Activated T-helper 1 cell treated with anti-CD3 and anti-CD28 coated beads, Interleukin-12 subunit alpha, Interleukin-12 subunit beta, Interleukin-2, Interleukin-4 antibody, amounts not matched to agents 30 ng/mL and 10 ng/mL and 1 ng/mL, durations not matched to agents 14 hours and 24 hours and 36 hours (primary cell): Measurements from ENCODE around the gene ZBTB16. TPM values are rescaled to one million over a fixed set of nuclear protein-coding genes. Genes with fewer than 3 reads are reported as not detected.

ENCODE experiments used
- DNase-seq: peaks from one replicate; pipeline ENCODE4 v3.0.0; 2021; ENCODE audit warnings: low spot score
- H3K27ac Mint-ChIP-seq: one replicate; pipeline ENCODE4 v1.8.0; 2021; ENCODE audit warnings: mild to moderate bottlenecking, mixed read lengths
- H3K27me3 Mint-ChIP-seq: one replicate; pipeline ENCODE4 v1.8.0; 2022; ENCODE audit warnings: mild to moderate bottlenecking, moderate library complexity, mixed read lengths; ENCODE audit not compliant: insufficient read depth
- H3K36me3 Mint-ChIP-seq: one replicate; pipeline ENCODE4 v1.8.0; 2021; ENCODE audit warnings: low read depth, mixed read lengths
- H3K4me1 Mint-ChIP-seq: one replicate; pipeline ENCODE4 v1.8.0; 2021; ENCODE audit warnings: low read depth, mixed read lengths
- H3K4me3 Mint-ChIP-seq: one replicate; pipeline ENCODE4 v1.8.0; 2021; ENCODE audit warnings: mild to moderate bottlenecking, moderate library complexity, mixed read lengths
- H3K9me3 Mint-ChIP-seq: one replicate; pipeline ENCODE4 v1.8.0; 2021; ENCODE audit warnings: mixed read lengths
- intact Hi-C: fragments of 100-400 bp; cut with micrococcal nuclease; formaldehyde crosslinking; loops from one replicate; pipeline ENCODE4 v1.15.1; 2024
- total RNA-seq: library from RNA; stranded (reverse); gene quantifications from 2 replicates; pipeline ENCODE4 v1.2.3, GENCODE V29; 2022

The ZBTB16 gene
- total RNA-seq, 1 donor from 2014 or later, result 3.4 TPM

- DNase-seq, result no peak
- H3K9me3 Mint-ChIP-seq, result no peaks in the 10 kb centered on the region
- peaks cover 37% of the 10 kb centered on the region for H3K4me1 Mint-ChIP-seq
- intact Hi-C loops, result loop anchor here (5.0 to 10.0 kb wide), 2 partner anchors 78 to 306 kb away; partner anchors contain the start of gene USP28
- no peak overlapping the region for H3K27ac Mint-ChIP-seq
- no peak overlapping the region for H3K4me3 Mint-ChIP-seq
- peaks cover 1% of the 10 kb centered on the region for H3K36me3 Mint-ChIP-seq
- peaks cover 10% of the 10 kb centered on the region for H3K27me3 Mint-ChIP-seq
Observed at GRCh38 chr11:114180301-114181055, 121.0 kb downstream of the ZBTB16 start.

GRCh38 chr11:114181195-114181594, 121.7 kb downstream of the ZBTB16 start:
- H3K4me1 Mint-ChIP-seq, result peaks cover 44% of the 10 kb centered on the region
- no peak for DNase-seq
- peaks cover 8% of the 10 kb centered on the region for H3K27me3 Mint-ChIP-seq
- peaks cover 1% of the 10 kb centered on the region for H3K36me3 Mint-ChIP-seq
- H3K9me3 Mint-ChIP-seq, result no peaks in the 10 kb centered on the region
- intact Hi-C loops, result loop anchor here (5.0 to 10.0 kb wide), 2 partner anchors 79 to 306 kb away; partner anchors contain the start of gene USP28
- H3K27ac Mint-ChIP-seq, result no peak overlapping the region
- H3K4me3 Mint-ChIP-seq, result no peak overlapping the region

GRCh38 chr11:114181752-114182151, 122.2 kb downstream of the ZBTB16 start:
- Mint-ChIP-seq H3K27ac (no peak overlapping the region), H3K9me3 (no peaks in the 10 kb centered on the region)
- intact Hi-C loops, result loop anchor here (5.0 to 10.0 kb wide), 2 partner anchors 79 to 307 kb away; partner anchors contain the start of gene USP28

GRCh38 chr11:114182471-114183043, 123.0 kb downstream of the ZBTB16 start:
- Mint-ChIP-seq H3K9me3 (no peaks in the 10 kb centered on the region), H3K36me3 (peaks cover 1% of the 10 kb centered on the region), H3K27me3 (peaks cover 7% of the 10 kb centered on the region), H3K27ac (peak overlapping the region; percentile 85), H3K4me1 (peaks cover 56% of the 10 kb centered on the region), H3K4me3 (no peak overlapping the region)
- intact Hi-C loops, result loop anchor here (1.0 to 10.0 kb wide), 4 partner anchors 22 to 308 kb away; partner anchors contain the start of gene USP28
- no peak for DNase-seq

More at GRCh38 chr11:114181752-114182151, 122.2 kb downstream of the ZBTB16 start:
- Mint-ChIP-seq H3K4me1 (peaks cover 48% of the 10 kb centered on the region), H3K36me3 (peaks cover 1% of the 10 kb centered on the region), H3K4me3 (no peak overlapping the region), H3K27me3 (peaks cover 7% of the 10 kb centered on the region)
- DNase-seq, result no peak

GRCh38 chr11:114183044-114183511, 123.6 kb downstream of the ZBTB16 start:
- Mint-ChIP-seq H3K4me1 (peaks cover 57% of the 10 kb centered on the region), H3K36me3 (peaks cover 1% of the 10 kb centered on the region), H3K27ac (peak overlapping the region; percentile 85), H3K4me3 (peak overlapping the region; percentile 25), H3K9me3 (no peaks in the 10 kb centered on the region), H3K27me3 (peaks cover 4% of the 10 kb centered on the region)
- intact Hi-C loops, result loop anchor here (1.0 to 10.0 kb wide), 4 partner anchors 23 to 308 kb away; partner anchors contain the start of gene USP28
- DNase-seq, result peak; percentile 64

- Mint-ChIP-seq H3K4me1 (peaks cover 53% of the 10 kb centered on the region), H3K4me3 (no peak overlapping the region), H3K9me3 (peaks cover under 1% of the 10 kb centered on the region), H3K27ac (no peak overlapping the region), H3K36me3 (peaks cover 1% of the 10 kb centered on the region), H3K27me3 (peaks cover 4% of the 10 kb centered on the region)
- no peak for DNase-seq
- intact Hi-C loops, result loop anchor here (10.0 kb wide), 1 partner anchor 311 kb away; the partner anchor contains the start of gene USP28
Observed at GRCh38 chr11:114185436-114185835, 125.9 kb downstream of the ZBTB16 start.

- Mint-ChIP-seq H3K4me1 (peaks cover 50% of the 10 kb centered on the region), H3K27ac (no peak overlapping the region), H3K9me3 (peaks cover 14% of the 10 kb centered on the region), H3K27me3 (peaks cover 2% of the 10 kb centered on the region), H3K36me3 (no peaks in the 10 kb centered on the region), H3K4me3 (no peak overlapping the region)
- intact Hi-C loops, result loop anchor here (10.0 kb wide), 1 partner anchor 312 kb away; the partner anchor contains the start of gene USP28
- no peak for DNase-seq
Observed at GRCh38 chr11:114187173-114187572, 127.7 kb downstream of the ZBTB16 start.

- no peak for DNase-seq
- peaks cover 2% of the 10 kb centered on the region for H3K27me3 Mint-ChIP-seq
- H3K4me1 Mint-ChIP-seq, result peaks cover 32% of the 10 kb centered on the region
- intact Hi-C loops, result loop anchor here (10.0 kb wide), 1 partner anchor 314 kb away; the partner anchor contains the start of gene USP28
- no peak overlapping the region for H3K27ac Mint-ChIP-seq
- H3K36me3 Mint-ChIP-seq, result no peaks in the 10 kb centered on the region
- no peak overlapping the region for H3K4me3 Mint-ChIP-seq
- peaks cover 14% of the 10 kb centered on the region for H3K9me3 Mint-ChIP-seq
Observed at GRCh38 chr11:114188851-114189570, 129.5 kb downstream of the ZBTB16 start.

GRCh38 chr11:114190630-114191029, 131.1 kb downstream of the ZBTB16 start:
- Mint-ChIP-seq H3K4me1 (peaks cover 25% of the 10 kb centered on the region), H3K9me3 (peaks cover 14% of the 10 kb centered on the region), H3K36me3 (no peaks in the 10 kb centered on the region), H3K27me3 (peaks cover 2% of the 10 kb centered on the region), H3K4me3 (no peak overlapping the region), H3K27ac (no peak overlapping the region)
- intact Hi-C loops, result no loop called here
- no peak for DNase-seq

GRCh38 chr11:114191893-114192292, 132.4 kb downstream of the ZBTB16 start:
- Mint-ChIP-seq H3K4me1 (peaks cover 14% of the 10 kb centered on the region), H3K36me3 (no peaks in the 10 kb centered on the region), H3K27me3 (peaks cover 2% of the 10 kb centered on the region), H3K27ac (no peak overlapping the region), H3K9me3 (peaks cover 14% of the 10 kb centered on the region), H3K4me3 (no peak overlapping the region)
- DNase-seq, result no peak
- intact Hi-C loops, result no loop called here

GRCh38 chr11:114192841-114193389, 133.4 kb downstream of the ZBTB16 start:
- no peak overlapping the region for H3K27ac Mint-ChIP-seq

More at GRCh38 chr11:114192841-114193389, 133.4 kb downstream of the ZBTB16 start:
- Mint-ChIP-seq H3K4me3 (no peak overlapping the region), H3K27me3 (peaks cover 2% of the 10 kb centered on the region), H3K9me3 (peaks cover 14% of the 10 kb centered on the region), H3K36me3 (no peaks in the 10 kb centered on the region), H3K4me1 (peaks cover 7% of the 10 kb centered on the region)
- intact Hi-C loops, result no loop called here
- DNase-seq, result no peak
